HG02852 (cell line): ENCODE results near the gene METTL23.
"Not testable (repeated sequence)": the region's sequence is repeated elsewhere in the genome, so short reads cannot be mapped to it uniquely, and the experiment has no call there.

Experiments used
- ATAC-seq: cut with Tn5 transposase; IDR thresholded peaks from one replicate; pipeline ENCODE4 v1.9.1; 2021; ENCODE audit warnings: mild to moderate bottlenecking, moderate library complexity; ENCODE audit not compliant: unreplicated experiment

METTL23 gene

DNA sequence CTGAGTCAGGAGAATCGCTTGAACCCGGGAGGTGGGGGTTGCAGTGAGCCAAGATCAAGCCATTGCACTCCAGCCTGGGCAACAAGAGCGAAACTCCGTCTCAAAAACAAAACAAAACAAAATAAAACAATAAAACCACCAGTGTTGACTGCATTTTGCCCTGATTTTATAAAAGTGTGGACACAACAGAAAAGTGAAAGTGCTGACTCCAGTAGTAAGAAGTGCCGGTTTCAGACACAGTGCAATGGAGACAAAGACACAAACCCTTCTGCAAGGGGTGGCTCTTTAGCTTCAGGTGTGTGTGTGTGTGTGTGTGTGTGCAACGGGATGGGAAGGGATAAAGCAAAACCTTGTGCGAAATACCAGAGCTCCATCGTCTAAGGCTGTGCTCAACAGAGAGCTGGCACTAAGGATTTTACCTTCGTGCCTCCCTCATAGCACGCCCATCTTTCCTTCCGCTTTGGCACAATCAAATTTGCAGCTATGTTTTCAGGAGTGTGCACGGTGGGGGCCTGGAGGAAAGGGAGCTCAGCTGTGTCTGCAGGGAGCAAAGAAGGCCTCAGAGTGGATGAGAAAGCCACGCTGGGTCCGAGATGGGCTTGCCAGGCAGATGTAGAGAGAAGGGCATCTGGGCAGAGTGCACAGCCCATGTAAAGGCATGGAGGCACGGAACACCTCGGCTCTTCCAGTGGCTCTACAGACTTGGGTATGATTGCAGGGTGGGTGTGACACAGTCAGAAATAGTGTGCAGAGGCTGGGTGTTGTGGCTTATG lies 31.4 kb upstream of the METTL23 start:
- no peak for ATAC-seq

DNA sequence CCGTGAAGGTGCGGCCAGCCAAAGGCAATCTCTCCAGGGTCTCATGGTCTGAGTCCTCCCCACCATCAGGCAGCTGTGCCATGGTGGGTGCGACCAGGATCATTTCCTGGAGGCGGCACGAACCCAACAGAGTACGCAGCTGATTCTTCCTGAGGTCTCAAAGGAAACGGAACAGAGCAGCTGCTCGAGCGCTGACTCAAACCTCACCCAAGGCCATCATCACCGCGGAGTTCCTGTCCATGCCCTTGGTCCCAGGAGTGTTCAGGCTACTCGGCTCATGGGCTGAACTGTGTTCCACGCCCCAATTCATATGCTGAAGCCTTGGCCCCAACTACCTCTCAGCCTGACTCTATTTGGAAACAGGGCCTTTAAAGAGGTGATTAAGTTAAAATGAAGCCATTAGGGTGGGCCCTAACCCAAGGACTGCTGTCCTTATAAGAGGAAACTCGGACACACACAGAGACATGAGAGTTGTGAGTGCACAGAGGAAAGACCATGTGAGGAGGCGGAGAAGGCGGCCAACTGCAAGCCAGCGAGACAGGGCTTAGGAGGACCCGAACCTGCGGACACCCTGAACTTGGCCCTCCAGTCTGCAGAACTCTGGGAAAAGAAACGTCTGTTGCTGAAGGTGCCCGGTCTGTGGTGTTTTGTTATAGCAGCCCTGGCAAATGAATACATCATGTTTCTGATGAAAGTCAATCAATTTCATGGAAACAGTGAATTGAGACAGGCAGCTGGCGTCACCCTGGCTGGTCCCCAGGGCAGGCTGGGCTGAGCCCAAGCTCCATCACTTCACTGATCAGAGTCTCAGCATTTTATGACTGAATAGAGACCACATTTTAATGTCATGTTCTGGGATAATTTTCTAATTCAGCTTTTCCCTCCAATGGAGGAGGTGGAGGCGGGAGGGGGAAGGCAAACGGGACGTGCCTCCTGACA lies 29.6 kb upstream of the METTL23 start:
- no peak for ATAC-seq

DNA sequence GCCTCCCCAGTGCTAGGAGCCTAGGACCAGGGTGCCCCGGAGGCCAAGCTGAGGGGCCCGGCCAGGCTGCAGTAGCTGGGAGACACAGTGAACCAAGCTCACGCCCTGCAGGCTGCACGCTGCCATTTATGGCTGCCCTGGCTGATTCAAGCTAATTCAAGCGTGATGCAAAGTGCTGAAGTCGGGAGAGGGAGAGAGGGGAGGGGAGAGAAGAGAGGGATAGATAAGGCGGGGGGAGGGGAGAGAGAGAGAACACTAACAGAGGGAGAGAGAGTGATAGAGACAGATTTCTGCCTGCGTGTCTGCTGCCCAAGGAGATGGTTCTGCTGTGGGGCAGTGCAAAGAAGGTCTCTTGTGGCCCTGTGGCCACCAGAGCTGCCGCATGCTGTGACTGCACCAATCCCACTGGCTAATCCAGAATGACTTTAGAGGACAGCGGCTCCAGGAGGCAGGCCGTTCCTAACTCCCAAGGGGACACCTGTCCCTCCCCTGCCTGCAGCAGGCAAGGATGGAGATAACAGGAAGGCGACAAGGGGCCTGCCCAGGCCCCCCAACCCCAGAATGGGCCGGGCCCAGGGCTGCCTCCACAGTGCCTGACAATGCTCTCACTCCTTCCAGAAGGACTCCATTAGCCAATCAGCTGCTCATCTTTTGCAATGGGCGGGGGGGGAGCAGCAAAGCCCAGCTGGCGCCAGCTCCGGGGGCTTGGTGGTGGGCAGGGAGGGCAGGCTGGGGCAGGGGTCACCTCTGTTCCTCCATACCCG lies 28.8 kb upstream of the METTL23 start:
- no peak for ATAC-seq

DNA sequence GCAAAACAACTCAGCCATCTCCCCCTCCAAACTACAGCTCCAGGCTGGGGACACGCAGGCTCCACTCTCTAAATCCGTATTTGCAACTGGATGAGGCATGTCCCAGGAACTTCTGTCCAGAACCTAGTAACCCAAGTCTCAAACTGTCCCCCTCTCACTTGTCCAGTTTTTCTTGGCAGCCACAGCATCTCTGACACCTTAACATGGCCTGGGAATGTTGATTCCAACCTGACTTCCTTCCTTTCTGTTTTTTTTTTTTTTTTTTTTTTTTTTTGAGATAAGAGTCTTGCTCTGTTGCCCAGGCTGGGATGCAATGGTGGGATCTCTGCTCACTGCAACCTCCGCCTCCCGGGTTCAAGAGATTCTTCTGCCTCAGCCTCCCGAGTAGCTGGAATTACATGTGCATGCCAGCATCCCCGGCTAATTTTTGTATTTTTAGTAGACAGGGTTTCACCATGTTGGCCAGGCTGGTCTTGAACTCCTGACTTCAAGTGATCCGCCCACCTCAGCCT lies 28.1 kb upstream of the METTL23 start:
- ATAC-seq: not testable (repeated sequence)

DNA sequence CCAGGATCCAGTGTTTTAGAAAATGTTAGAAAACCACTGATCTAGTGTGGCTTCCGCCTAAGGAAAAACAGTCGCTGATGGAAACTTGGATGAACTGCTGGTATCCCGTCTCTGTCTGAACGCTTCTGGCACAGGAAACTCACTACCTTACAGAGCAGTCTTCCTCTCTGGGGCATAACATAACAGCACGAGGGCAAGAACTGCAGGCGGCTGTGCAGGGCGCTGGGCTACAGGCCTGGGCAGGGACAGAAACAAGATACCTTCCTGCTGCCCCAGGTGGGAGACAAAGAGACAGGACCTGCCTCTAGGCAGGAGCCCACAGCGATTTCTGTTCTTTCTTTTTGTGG lies 26.4 kb upstream of the METTL23 start:
- no peak for ATAC-seq

DNA sequence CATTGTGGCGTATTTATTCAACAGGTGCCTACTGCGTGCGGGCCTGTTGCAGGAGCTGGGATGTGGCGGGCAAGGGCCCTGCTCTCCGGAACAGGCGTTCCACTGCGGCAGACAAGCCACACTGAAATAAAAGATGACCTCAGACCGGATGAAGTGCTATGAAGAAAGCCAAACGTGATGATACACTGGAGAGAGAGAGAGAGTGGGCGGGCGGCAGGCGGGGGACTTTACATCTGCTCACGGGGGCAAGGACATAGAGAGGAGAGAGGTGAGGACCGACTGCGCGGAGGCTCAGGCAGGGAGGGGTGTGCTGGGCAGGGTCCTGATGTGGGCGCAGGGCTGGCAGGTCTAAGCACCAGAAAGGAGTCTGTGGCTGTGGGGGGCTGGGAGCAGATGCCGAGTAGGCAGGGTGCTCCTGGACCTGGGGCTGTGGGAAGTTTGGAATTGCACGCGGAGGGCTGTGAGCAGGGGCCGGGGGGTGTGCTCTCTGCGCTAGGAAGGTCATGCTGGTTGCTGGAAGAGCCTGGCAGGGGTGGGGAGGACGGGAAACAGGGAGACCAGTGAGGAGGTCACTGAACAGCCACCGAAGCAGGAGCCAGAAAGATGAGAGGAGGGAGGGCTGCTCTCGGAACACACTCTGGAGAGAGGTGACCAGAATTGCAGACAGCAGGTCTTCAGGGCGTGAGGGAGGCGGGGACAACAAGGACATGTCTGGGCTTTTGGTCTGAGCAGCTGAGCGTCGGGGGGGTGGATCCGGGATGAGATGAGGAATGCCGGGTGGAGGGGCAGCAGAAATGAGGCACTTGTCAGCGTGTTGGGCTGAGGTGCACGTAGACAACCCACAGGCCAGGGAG lies 25.8 kb upstream of the METTL23 start:
- no peak for ATAC-seq

DNA sequence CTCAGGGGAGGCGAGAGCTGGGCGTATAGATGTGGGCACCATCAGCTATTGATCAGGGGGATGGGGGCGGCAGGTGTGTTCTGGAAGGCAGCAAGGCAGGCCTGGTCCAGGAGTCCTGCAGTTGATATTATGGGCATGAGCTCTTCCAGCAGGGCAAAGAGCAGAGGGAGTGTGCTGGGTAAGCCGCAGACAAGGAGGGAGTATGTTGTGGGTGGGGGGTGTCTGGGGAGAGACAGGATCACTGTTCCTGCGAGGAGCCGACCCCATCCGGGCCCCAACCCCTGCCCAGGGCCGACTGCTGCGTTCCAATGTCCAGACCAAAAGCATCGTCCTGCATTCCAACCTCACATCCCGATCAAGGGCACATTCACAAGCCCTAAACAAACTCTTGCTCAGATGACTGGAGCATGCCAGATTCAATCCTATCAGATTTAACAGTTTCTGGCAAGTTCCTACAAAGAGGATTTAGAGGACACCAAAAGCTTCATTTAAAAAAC lies 25.1 kb upstream of the METTL23 start:
- ATAC-seq: no peak

DNA sequence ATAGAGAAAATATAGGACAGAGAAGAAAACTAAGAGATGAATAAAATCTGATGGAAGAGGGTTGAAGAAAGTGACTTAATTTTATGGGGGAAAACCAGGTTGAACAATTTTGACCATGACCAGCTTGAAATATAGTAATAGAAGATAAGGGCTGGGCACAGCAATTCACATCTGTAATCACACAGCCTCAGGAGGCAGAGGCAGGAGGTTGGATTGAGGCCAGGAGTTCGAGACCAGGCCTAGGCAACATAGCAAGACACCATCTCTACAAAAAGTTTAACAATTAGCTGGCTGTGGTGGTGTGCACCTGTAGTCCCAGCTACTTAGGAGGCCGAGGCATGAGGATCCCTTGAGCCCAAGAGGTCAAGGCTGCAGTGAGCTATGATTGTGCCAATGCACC lies 24.6 kb upstream of the METTL23 start:
- ATAC-seq: no peak

DNA sequence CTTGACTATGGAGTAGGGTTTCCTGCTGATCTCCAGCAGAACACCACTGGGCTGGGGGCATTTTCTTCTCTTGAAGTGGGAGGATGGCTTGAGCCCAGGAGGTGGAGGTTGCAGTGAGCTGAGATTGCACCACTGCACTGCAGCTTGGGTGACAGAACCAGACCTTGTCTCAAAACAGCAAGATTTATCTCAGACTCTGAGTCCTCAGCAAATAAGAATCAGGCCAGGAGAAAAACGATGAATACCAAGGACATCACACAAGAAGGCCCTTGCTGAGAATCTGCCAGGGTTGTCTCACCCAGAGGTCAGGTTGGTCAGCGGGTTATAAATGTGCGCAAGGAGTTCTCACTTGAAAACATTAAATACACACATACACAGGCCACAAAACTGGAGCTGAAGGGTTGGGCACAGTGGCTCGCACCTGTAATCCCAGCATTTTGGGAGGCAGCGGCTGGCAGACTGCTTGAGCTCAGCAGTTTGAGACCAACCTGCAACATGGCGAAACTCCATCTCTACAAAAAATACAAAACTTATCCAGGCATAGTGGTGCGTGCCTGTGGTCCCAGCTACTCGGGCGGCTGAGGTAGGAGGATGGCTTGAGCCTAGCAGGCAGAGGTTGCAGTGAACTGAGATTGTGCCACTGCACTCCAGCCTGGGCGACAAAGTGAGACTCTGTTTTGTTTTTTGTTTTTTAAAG lies 23.6 kb upstream of the METTL23 start:
- ATAC-seq: no peak

DNA sequence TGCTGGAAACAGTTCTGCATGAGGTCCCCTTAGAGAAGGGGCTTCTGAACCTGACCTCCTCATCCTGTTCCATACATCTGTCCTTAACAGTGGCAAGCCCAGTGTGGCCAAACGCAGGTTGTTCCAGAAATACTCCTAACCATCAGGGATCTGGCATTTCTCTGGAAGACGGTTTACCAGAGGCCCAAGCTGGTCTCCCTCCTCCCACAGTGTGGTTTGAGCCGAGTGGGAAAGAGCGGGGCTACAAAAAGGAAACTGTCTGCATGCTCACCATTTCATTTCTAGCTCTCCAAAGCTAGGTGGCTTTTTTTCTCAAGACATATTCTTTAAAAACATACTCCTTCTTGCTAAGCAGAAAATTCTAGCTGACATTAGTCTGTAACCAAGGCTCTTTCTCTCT lies 21.8 kb upstream of the METTL23 start:
- no peak for ATAC-seq

DNA sequence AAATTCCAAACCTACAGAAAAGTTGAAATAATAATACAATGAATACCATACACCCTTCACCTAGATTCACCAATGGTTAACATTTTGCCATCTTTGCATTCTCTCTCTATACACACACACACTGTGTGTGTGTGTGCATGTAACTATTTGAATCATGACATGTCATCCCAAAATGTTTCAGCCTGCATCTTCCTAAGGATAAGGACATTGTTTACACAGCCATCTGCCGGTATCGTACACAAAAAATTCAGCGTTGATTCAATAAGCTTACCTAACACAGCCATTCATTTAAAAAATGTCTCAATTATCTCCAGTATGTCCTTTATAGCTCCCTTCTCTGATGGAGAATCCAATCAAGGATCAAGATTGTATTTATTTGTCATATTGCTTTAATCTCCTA lies 19.8 kb upstream of the METTL23 start:
- no peak for ATAC-seq

DNA sequence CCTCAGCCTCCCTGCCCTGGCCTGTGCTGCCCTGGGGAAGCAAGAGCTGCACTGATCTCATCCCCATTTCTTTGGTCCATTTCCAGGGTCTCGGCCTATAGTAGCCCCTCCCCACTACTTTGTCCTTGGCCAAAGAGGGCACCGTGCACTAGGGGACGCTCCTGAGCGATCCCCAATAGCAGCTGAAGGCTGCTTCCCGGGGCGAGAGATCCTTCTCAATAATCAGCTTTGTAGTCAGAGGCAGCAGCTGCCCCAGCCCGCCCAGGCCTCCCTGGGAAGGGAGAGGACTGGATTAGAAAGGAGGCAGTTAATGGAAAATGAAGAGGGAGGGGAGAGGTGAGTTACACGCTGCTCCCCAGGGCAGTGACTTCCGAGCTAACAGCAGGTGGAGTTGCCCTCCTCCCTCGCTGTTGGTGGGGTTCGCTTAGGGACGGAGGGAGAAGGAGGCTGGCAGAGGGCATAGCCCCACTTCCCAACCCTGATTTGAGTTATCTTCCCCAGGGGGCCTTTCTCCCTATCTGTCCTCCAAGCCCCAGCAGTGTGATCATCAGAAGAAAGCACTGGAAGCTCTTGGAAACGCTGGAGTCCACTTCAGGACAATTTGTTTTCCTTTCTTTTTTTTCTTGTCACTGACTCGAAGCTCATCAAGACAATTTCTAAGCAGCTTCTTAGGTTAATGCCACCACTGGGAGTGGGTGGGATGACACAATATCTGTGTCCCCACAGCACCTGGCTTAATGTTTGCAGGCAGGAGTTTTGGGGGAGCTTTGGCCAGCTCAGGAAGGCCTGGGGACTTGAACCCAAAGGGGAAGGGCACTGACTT lies 18.4 kb upstream of the METTL23 start:
- no peak for ATAC-seq

DNA sequence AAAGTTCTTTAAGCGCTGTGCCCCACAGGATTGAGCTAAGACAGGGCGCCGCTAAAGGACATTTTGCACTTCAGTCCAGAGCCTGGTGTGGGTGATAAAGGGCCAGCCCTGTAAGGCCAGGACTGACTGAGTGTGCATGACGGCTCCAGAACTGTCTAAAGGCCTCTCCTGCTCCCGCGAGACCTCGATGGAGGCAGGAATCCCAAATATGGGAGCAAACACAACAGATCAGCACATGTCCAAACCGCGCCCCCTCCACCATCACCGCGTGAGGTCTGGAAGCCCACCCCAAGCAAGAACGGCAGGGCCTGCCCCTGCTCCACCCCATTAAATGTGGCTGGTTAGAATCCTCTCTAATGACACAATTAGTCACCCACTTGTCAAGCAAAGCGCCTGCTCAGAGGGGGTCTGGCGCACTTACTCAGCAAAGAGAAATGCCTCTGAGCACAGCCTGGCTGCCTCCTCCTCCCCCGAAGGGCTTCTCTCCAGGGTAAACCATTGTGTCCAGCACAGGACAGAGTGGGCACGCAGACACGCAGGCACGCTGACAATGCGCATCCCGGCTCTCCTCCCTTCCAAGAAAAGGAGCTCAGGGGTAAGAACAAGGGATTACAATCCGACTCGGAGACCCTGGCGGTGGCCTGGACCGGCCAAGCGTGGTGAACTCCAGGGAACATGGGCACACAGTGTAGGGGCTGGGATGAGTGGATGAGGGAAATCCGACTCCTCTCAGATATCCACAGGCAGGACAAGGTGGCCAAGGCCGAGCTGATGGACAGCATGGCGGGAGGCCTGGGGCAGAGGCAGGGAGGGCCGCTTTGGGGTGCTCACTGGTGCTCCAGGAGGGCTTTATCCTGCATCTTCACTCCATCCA lies 17.3 kb upstream of the METTL23 start:
- ATAC-seq: no peak

DNA sequence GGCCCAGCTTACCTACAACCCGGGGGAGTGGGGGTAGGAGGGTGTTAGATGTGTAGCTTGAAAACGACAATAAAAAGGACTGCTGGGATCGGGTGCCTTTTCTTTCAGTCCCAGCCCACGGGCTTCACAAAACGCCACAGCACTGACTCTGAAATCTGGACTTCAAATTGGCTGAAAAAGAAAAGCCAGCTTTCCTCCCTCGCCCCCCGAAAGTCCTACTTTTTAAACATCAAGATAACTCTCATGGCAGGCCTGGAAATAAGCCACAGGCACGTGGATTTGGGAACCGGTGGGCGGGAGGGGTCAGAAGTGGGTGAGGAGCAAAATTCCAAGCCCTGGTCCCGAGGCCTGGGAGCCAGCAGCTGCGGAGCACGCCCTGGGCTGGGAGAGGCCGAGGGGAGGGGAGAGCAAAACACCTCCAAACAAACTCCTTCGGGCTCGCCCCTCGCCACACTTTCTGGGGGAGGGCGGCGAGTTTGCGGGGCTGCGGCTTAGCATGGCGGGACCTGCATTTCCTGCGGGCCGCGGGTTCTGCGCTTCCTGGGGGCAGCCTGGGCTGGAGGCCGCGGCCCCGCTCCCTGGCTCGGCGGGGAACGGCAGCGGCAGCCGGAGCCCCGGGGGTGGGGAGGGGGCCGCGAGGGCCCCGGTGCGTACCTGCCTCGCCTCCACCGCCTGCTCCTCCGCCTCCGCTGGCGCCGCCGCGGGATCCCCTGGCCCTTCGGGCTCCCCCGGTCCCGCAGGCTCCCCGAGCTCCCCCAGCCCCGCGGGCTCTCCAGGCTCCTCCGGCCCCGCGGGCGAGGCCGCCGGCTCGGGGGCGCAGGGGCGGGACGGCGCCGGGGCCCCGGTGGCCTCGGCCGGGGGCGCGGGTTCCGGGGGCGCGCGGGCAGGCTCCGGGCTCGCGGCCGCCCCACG lies 16.4 kb upstream of the METTL23 start:
- ATAC-seq: not testable (repeated sequence)

DNA sequence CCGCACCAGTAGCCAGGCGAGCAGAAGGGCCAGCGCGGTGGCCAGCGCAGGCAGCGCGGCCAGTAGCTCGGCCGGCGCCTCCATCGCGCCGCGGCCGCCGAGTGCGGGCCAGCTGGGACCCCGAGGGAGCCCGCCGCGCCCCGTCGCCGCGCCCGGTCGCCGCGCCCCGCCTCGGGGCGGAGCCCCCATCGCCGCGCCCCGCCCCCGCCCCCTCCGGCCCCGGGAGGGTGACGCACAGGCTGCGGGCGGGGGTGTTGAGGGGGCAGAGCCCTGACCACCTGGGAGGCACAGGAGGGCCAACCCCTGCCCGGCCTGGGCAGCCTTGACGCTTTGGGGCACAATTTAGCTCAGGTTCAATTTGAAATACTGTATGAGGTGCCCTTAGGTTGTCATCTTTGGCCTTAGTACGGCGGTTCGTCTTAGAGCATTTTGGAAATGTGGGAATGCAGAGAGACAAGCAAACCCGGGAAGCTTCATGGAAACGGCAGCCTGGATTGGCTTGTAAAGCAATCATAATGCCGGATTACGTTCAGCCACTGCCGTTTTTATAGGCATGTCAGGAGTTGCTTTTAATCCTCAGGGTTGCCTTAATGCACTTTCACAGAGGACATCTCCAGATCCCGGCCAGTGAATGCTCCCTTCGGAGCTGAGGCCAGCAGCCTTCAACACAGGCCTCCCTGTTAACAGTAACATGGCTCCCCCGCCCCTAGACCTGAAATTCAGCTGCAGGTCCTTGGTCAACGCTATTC lies 15.6 kb upstream of the METTL23 start, which contains the start of gene MXRA7:
TSS of gene MXRA7 (minus strand) at position 103 of the 749 bp plus-strand sequence. CDS start at position 84, 19 bp downstream.
- ATAC-seq: no peak

DNA sequence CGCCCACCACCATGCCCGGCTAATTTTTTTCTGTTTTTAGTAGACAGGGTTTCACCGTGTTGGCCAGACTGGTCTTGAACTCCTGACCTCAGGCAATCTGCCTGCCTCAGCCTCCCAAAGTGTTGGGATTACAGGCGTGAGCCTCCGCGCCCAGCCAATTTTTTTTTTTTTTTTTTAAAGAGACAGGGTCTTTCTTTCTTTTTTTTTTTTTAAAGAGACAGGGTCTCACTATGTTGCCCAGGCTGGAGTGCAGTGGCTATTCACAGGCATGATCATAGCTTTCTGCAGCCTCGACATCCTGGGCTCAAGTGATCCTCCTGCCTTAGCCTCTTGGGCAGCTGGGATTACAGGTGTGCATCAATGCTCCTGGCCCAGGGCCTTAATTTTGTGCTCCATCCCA lies 14.3 kb upstream of the METTL23 start:
- ATAC-seq: not testable (repeated sequence)
